ENCODE data around the gene KIF26B.
"Not testable (repeated sequence)": the region's sequence is repeated elsewhere in the genome, so short reads cannot be mapped to it uniquely, and the experiment has no call there.

The KIF26B gene

DNA sequence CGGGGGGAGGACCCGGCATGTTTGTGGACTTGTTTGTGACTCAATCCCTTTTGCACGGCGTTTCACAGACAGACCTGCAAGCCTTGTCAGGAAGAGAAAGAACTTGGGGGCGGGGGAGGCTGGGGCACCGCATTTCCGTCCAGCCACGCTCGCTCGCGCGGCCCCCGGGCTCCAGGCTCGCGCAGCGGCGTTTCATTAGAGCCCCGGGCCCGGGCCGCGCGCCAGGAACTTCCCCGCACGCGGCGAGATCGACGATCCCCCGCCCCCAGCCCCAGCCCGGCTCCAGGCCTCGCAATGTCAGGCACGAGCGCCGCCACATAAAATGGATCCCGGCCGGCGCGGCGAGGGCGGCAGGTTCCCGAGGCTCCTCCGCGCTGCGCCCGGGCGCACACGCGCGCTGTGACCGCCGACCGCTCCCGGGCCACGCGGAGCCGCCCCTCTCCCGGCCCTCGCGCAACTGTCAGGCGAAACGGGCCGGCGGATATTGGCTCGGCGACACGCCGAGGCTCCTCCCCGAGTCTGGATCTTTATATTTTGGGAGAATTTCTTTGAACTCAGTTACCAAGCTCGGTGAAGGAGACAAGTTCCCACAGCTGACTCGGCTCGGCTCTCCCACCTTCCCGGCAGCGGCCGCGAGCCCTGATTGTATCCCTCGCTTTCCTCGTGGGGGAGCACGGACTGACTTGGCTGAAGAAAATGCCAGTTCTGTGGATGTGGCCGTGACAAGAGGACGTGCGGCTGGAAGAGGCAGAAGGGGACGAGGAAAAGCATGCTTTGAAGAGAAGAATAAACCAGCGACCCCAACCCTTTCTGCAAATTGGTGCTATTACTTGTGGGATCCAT, at the start of gene KIF26B:
Gene KIF26B, plus strand, starts transcription at position 557 of the 843 bp plus-strand sequence. CDS start 440 bp downstream, outside the sequence.
- peak in 1 of 2 donors; percentile 28 for DNase-seq (ENCODE audit: low read depth in 2 of 2)

DNA sequence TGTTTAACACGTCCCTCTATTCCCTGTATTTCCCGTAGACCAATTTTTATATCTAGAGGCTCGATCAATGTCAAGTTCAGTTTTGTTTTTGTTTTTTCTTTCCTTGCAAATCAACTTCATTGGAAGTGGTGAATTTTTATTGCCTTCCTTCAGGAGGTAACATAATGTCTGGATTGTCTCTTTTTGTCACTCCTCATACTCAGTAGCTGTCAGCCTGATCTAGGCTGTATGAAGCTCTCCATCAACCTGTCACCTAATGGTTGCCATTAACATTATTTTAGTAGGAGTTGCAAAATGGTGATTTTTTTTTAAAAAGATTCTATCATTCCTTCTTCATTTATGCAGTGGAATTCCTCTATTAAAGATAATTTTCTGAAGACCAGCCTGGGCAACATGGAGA, 49.7 kb upstream of the KIF26B start:
- no peak for DNase-seq (ENCODE audit: low read depth in 2 of 2)

DNA sequence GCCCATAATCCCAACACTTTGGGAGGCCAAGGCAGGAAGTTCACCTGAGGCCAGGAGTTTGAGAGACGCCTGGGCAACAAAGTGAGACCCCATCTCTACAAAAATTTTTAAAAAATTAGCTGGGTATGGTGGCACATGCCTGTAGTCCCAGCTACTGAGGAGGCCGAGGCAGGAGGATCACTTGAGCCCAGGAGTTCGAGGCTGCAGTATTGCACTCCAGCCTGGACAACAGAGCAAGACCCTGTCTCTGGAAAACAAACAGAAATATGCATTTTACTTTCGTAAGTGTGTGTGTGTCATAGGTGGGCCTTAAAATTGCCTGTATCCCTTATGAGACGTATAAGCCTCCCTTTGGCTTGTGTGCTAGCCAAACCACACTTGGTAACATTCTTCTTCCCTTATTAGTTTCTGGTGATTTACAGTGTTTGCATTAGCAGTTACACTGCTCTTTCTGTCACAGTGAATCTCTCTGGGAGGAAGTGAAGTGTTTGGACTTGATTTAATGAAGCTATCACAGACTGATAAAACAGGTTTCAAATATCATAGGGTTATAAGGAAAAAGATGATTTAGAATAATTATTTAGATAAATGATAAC, 48.9 kb upstream of the KIF26B start:
- no peak for DNase-seq (ENCODE audit: low read depth in 2 of 2)

DNA sequence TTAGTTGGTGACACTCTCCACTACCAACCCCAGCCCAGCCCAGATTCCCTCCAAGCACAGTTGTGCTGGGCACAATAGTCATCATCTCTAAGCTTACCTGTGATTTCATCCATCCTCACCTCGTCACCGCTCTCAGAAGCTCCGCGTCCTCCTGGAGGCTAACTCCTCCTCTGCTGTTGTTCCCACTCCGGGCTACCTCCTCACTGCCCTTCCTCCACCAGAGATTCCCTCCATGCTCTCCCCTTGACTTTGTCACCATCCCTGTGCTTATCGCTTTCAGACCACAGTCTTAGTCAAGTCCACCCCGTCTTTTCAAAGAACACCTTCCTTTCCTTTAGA, 47.0 kb upstream of the KIF26B start:
- DNase-seq (ENCODE audit: low read depth in 2 of 2): no peak

DNA sequence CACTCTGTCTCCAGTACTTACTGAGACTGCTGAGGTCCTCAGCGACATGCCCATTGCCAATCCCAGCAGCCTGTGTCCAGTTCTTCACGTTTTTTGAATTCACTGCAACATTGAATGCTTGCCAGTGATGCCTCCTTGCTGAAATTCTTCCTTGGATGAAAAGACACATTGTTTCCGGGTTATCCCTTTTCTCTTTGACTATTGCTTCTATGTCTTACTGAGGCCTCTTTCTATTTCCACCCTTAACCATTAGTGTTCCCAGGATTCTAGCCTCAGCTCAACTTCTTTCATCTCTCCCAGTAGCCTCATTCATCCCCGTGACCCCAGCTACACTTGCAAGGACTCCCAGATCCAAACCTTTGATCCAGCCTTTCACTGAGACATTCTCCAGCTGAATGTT, 46.5 kb upstream of the KIF26B start:
- DNase-seq (ENCODE audit: low read depth in 2 of 2): no peak

DNA sequence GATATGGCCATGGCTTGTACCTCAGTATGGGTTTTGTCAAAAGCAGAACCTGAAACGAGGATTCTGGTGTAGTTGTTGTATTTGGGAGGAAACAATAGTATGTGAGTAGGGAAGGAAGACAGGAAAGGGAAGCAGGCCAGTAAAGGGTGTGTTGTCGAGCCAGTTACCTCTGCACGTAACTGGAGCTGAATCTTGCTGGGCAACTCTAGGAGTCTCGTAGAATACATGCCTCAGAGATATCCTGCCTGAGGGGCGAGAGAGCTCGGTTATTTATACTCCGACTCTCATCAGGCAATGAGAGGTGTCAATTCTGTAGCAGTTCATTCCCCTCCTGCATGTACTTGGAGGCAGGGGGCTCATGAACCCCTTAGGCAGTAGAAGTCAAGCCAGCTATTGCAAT, 45.9 kb upstream of the KIF26B start:
- no peak for DNase-seq (ENCODE audit: low read depth in 2 of 2)

DNA sequence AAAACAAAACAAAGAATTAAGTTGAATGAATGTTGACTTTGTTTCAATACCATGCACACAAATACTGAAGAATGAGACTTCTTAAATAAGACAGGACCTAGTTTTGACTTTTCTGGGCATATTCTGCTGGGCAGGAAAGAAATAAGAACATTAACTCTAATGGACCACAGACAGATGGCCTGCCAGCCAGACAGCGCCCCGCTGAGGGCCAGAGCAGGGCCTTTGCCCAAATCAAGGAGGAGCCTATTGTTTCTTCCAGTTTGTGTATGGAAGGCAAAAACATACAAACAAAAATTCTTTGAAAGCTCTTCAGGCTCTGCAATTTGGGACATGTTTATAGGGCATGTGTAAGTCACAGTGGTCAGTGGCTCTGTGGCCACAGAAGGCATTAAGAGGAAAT, 44.4 kb upstream of the KIF26B start:
- no peak for DNase-seq (ENCODE audit: low read depth in 2 of 2)

DNA sequence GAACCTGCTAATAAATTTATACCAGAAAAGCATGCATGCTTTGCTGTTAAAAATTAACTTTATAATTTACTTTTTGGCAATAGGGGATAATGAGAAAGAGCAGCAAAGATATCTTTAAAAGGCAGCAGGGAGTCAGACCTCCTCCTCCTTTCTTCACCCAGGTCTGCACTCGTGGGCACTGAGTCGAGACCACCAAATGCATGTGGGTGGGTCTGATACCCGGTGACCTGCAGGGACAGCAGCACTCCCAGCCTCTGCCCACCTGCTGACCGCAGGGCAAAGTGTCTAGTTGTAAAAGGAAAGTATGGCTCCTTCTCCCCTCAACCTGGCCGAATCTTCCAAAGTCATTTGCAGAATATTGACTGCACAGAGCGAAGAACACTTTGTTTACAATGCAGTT, 43.7 kb upstream of the KIF26B start:
- no peak for DNase-seq (ENCODE audit: low read depth in 2 of 2)

DNA sequence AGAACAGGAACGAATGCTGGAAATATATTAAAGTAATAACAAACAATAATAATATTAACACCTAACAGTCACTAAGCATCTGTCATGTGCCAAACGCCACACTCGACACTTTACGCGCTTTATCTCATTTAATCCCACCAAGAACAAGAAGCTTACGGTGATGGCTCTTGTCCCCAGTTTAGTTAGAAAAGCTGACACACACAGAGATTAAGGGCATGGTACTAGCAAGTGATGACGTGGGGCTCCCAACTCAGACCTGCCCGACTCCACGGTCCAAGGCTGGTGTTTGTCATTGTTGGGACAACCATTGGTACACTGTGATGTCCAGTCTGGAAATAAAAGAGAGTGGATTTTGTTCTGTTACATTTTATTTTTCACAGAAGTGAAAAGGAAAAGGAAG, 41.1 kb upstream of the KIF26B start:
- DNase-seq (ENCODE audit: low read depth in 2 of 2): no peak

DNA sequence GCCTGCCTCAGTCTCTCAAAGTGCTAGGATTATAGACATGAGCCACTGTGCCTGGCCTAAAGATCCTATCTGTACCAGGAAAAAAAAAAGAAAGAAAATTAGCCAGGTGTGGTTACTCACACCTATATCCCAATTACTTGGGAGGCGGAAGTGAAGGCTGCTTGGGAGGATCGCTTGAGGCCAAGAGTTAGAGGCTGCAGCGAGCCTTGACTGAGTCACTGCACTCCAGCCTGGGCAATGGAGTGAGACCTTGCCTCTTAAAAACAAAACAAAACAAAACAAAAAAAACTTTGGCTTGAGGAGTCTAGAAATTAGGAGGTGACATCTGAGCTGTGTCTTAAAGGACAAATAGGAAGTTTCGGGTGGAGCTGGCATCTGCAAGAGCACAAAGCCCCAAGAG, 38.7 kb upstream of the KIF26B start:
- no peak for DNase-seq (ENCODE audit: low read depth in 2 of 2)

DNA sequence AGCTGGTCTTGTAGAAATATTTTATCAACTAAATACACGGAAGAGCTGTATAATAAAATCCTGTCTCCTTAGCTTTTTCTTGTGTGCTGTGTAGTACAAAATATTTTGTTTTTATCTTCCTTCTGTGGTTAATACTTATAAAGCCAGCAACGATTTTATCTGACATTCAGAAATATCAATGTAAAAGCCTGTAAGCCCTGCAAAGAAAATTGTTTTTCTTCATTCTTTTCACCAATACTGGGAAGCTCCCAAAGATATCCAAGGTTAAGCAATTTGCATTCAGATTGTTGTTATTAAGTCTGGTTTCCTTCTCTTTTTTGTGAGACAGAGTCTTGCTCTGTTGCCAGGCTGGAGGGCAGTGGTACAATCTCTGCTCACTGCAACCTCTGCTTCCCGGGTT, 38.0 kb upstream of the KIF26B start:
- no peak for DNase-seq (ENCODE audit: low read depth in 2 of 2)

DNA sequence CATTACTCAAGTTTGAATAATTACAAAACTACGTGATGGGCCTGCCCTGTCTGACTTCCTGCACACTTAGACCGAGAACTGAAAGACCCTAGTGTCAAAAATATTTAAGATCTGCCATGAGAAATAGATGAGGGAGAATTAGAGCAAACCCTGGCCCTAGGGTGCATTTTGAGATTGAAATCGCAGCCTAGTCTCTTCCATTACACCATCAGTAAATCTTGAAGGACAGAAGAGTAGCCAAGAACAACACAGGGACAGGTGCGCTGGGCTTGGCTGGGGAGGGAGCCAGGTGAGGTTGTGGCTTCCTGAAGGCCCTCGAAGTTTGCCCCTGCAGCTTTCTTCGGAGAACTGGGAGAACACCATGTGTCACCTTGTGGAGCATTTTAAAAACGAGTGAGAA, 36.7 kb upstream of the KIF26B start:
- DNase-seq (ENCODE audit: low read depth in 2 of 2): no peak

DNA sequence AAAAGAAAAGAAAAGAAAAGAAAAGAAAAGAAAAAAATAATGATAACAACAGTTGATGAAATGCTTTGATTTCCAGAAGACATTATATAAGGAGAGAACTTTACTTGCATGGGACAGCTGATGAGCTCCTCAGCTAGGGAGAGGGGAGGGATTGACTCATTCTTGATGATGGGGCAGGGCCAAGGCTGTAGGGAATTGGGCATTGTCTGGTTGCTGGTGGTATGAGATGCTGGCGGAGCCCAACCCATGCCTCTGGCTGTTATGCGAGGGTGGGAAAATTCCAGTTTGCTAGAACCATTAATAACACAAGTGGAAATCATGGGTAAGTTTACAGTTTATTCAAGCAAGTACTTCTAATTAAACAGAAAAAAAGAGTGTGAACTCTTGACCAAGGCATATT, 36.0 kb upstream of the KIF26B start:
- DNase-seq (ENCODE audit: low read depth in 2 of 2): no peak

DNA sequence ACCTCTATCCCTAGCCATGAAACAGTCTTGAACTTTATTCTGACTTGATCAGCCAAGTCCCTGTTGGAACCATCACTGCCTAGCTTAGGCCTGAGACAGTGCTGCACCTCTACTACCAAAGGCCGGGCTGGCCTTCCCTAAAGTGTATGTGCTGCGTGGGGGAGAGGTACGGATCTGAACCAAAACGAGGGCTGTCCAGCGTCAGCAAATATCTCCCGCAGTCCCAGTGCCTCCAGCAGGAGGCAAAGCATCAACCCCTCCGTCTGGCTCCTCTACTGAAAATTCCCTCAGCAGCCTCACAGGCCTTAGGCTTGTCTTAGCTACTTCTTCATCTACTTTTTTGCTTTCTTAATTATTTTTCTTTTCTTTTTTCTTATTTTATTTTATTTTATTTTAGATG, 33.3 kb upstream of the KIF26B start:
- no peak for DNase-seq (ENCODE audit: low read depth in 2 of 2)

DNA sequence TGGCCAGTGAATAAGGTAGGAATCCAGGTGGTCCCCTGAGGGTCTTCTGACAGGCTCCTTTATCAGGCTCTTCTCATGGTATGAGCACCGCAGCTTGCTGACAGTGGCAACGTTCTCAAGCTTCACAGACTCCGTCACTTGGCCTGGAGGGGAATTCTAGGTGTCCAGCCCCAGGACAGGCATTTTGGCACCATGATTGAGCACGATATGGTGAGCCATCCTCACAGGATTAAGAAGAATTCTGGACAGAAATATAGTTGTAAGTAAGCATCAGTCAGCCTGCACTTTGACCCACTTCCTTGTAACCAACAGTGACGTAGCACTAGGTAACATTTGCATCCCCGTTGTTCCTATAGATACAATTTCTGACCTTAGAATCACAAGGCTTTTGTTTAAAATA, 30.5 kb upstream of the KIF26B start:
- DNase-seq (ENCODE audit: low read depth in 2 of 2): no peak

DNA sequence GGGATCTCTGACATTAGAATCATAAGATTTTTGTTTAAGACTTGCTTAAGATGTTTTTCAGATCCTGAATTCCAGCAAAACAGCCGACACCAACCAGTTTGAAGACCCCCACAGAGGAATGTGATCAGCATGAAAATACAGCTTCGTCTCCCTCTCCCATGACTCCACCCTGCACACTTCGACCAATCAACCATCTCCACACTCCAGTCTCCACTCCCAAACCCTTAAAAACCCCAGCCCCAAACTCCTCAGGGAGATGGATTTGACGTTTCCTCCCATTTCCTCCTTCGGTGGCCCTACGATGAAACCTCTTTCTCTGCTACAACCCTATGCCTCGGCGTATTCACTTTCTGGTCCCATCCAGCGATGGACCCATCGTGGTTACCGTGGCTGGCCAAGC, 30.1 kb upstream of the KIF26B start:
- DNase-seq (ENCODE audit: low read depth in 2 of 2): no peak

DNA sequence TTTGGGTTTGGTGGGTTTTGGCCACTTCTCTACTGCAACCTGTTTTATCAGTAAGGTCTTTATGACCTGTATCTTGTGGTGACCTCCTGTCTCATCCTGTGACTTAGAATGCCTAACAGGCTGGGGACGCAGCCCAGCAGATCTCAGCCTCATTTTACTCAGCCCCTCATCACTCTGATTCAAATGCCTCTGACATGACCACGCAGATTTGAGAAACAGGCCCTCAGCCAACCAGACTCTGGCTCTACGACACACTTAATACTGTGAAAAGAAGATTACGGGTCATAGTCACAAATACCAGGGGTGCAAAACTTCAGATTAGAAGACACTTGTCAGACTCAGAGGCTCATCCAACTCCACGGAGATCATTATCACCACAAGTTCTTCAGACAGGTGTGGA, 28.3 kb upstream of the KIF26B start:
- no peak for DNase-seq (ENCODE audit: low read depth in 2 of 2)

DNA sequence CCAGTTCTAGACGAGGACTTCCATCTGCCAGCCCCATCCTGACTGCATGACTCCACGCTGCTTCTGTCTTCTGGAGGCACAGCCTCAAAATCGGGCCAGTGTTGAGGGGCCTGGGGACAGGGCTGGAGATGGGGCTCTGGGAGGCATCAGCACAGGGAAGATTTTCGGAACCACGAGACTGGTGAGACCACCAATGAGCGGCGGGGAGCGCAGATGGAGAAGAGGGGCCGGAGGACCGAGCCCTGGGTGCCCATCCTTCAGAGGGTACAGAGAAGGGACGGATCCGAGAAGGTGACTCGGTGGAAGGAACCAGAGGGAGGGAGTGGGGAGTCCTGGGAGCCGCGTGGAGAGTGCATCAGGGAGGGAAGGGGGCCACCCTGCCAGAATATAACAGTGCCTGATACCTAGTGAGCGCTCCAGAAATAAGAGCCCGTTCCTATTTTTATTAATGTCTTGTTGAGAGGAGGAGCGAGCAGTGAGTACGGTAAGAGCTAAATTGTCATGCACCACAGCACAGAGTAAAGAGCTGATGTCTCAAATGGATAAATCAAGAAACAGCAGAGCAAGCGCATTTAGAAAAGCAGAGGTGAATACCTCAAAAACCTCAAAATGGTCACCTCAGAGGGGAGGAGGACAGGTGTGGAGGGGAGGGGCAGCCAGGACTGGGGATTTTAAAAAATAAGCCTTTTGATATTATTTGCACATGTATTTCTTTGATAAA, 26.2 kb upstream of the KIF26B start:
- DNase-seq (ENCODE audit: low read depth in 2 of 2): no peak

DNA sequence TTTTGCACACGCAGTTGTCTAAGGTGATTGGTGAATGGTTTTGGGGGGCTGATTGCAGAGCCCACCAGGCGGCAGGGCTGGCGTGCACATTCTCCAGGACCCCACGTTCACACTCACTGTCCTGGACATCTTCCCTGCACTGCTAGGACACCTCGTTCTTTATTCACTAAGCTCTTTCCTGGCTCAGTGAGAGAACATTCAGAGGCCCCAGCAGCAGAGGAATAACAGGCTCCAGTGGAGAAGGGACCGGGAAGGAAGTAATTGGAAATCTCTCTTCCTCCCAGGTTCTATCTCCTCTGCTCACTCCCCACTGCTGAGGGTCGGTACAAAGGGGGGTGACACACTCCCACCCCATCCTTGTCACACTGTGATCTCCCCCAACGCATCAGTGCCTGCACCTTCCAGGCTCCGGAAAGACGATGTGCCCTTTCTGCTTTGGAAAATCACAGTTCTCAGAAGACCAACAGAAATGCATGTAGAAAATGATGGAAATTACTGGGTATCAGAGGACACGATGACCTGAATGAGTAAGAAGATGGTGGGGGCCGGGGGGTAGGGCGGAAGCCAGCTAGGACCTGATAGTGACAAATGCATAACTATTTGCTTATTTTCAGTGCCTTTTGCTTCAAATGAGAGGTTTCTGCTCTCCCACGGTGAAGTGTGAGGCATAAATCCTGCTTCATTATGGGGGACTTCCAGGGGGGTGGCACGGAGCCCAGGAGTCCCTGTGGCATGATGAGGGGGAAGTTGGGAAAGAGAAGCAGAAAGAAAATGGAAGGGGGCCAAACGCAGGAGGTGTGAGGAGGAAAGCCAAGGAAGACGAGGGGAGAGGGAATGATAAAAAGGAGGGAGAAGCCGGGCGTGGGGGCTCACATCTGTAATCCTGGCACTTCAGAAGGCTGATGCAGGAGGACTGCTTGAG, 25.2 kb upstream of the KIF26B start:
- no peak for DNase-seq (ENCODE audit: low read depth in 2 of 2)

DNA sequence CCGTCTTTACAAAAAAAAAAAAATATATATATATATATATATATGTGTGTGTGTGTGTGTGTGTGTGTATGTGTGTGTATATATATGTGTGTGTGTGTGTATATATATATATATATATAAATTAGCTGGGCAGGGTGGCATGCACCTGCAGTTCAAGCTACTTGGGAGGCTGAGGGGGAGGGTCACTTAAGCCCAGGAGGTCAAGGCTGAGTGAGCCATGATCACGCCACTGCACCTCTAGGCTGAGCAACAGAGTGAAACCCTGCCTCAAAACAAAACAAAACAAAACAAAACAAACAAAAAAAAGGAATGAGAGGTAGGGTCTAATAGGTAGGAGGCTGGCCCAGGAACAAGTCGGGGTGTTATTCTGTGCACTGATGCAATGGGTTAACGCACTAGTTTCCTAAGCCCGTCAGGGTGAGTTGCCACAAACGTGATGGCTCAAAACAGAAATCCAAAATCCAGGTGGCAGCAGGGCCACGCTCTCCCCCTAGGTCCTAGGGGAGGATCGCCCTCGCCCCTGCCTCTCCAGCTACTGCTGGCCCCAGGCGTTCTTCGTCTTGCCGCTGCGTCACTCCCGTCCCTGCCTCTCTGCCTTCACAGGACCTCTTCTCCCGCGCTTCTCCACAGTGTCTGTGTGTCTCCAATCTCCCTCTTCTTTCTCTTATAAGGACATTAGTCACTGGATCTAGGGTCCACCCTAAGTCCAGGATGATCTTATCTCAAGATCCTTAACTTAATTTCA, 24.3 kb upstream of the KIF26B start:
- DNase-seq (ENCODE audit: low read depth in 2 of 2): not testable (repeated sequence)

DNA sequence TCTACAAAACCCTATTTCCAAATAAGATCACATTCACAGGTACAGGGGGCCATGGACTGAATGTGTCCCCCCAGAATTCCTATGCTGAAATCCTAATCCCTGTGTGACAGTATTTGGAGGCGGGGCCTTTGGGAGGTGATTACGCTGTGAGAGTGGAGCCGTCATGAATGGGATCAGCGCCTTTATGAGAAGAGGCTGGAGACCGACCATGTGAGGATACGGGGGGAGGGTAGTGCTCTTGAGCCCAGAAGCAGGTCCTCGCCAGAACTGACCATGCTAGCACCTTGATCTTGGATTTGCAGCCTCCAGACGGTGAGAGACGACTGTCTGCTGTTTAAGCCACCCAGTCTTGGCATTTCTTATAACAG, 23.8 kb upstream of the KIF26B start:
- DNase-seq (ENCODE audit: low read depth in 2 of 2): no peak

Data from stimulated activated CD4-positive, alpha-beta T cell treated with anti-CD3 and anti-CD28 coated beads, Interleukin-1b, Interleukin-23, amount 100 ng/mL, for 4 hours (primary cell).